HG03558 (cell line): ENCODE data around the gene MYD88.
"Not testable (repeated sequence)": the region's sequence is repeated elsewhere in the genome, so short reads cannot be mapped to it uniquely, and the experiment has no call there.

ENCODE experiments used
- ATAC-seq: cut with Tn5 transposase; IDR thresholded peaks from one replicate; pipeline ENCODE4 v1.9.1; 2021; ENCODE audit warnings: moderate number of reproducible peaks; ENCODE audit not compliant: unreplicated experiment; ENCODE audit errors: extremely low read depth

The MYD88 gene

GRCh38 chr3:38124324-38125122 lies 13.9 kb upstream of the MYD88 start:
- no peak for ATAC-seq

GRCh38 chr3:38125305-38126120 lies 12.9 kb upstream of the MYD88 start:
- ATAC-seq: no peak

- ATAC-seq: no peak
These were observed 12.2 kb upstream of the MYD88 start for GRCh38 chr3:38126121-38126892.

- ATAC-seq: no peak
These were observed 10.7 kb upstream of the MYD88 start for GRCh38 chr3:38127611-38128302.

- ATAC-seq: no peak
These were observed 10.2 kb upstream of the MYD88 start for GRCh38 chr3:38128303-38128655.

GRCh38 chr3:38129058-38129457 lies 9.4 kb upstream of the MYD88 start:
- ATAC-seq: no peak

- no peak for ATAC-seq
These were observed 7.8 kb upstream of the MYD88 start for GRCh38 chr3:38130631-38131065.

- no peak for ATAC-seq
These were observed 6.7 kb upstream of the MYD88 start for GRCh38 chr3:38131621-38132369.

GRCh38 chr3:38133209-38133556 lies 5.3 kb upstream of the MYD88 start:
- ATAC-seq: no peak

- no peak for ATAC-seq
These were observed 4.7 kb upstream of the MYD88 start for GRCh38 chr3:38133557-38134405.

- not testable (repeated sequence) for ATAC-seq
These were observed 3.8 kb upstream of the MYD88 start for GRCh38 chr3:38134517-38135143.

- ATAC-seq: not testable (repeated sequence)
These were observed 2.7 kb upstream of the MYD88 start for GRCh38 chr3:38135621-38136277.

GRCh38 chr3:38136393-38136776 lies 2.1 kb upstream of the MYD88 start:
- ATAC-seq: no peak

GRCh38 chr3:38136777-38137614 lies 1.5 kb upstream of the MYD88 start, which contains the start of gene ACAA1:
Gene ACAA1 (minus strand): TSS chr3:38137127. CDS start chr3:38137035, 92 bp downstream.
- peak; percentile 83 for ATAC-seq

- ATAC-seq: no peak
These were observed 679 bp upstream of the MYD88 start for GRCh38 chr3:38137615-38138348.

GRCh38 chr3:38139191-38139590 lies 730 bp downstream of the MYD88 start:
- no peak for ATAC-seq
